K562 (cell line): ENCODE results near the gene METAP2. TPM values are rescaled to one million over a fixed set of nuclear protein-coding genes. Genes with fewer than 3 reads are reported as not detected.

Experiments
- CUX1 ChIP-seq: fragments of 200-800 bp; sonication (Bioruptor generic); IDR thresholded peaks from 2 replicates; pipeline ENCODE4 v1.6.1; 2016; ENCODE audit warnings: missing genetic modification characterization, missing compliant biosample characterization
- DPF2 ChIP-seq: fragments of 450-650 bp; IDR thresholded peaks from 2 replicates; pipeline ENCODE4 v1.6.1; 2016
- EHMT2 ChIP-seq: fragments of 450-650 bp; IDR thresholded peaks from 2 replicates; pipeline ENCODE4 v1.6.1; 2018; ENCODE audit warnings: antibody characterized with exemption
- HNRNPLL ChIP-seq: fragments of 200-400 bp; formaldehyde crosslinking; IDR thresholded peaks from 2 replicates; pipeline ENCODE4 v1.6.1; 2017; ENCODE audit warnings: low read length, low read depth, mild to moderate bottlenecking; ENCODE audit not compliant: poor library complexity, severe bottlenecking
- MITF ChIP-seq: IDR thresholded peaks from 2 replicates; pipeline ENCODE4 v1.6.1; 2014; ENCODE audit warnings: antibody characterized with exemption
- NR2C1 ChIP-seq, 2 experiments: fragments of 450-650 bp; IDR thresholded peaks; 2 replicates each; pipeline ENCODE4 v1.6.1; 2017; ENCODE audit warnings: mild to moderate bottlenecking in 2 of 2, antibody characterized with exemption in 1 of 2, inconsistent platforms in 1 of 2, missing compliant biosample characterization in 1 of 2, missing genetic modification characterization in 1 of 2
- SAFB2 ChIP-seq: fragments of 200-400 bp; formaldehyde crosslinking; IDR thresholded peaks from 2 replicates; pipeline ENCODE4 v1.6.1; 2018; ENCODE audit warnings: borderline replicate concordance, low read length, low read depth, moderate library complexity; ENCODE audit not compliant: severe bottlenecking
- SMAD4 ChIP-seq: fragments of 250-450 bp; sonication (Bioruptor Pico); conservative IDR thresholded peaks from 2 replicates; pipeline ENCODE4 v1.8.0; 2021; ENCODE audit warnings: inconsistent platforms, mild to moderate bottlenecking, moderate library complexity
- TSC22D4 ChIP-seq: fragments of 450-650 bp; IDR thresholded peaks from 2 replicates; pipeline ENCODE4 v1.6.1; 2016; ENCODE audit warnings: missing genetic modification characterization, missing biosample characterization, control low read depth
- ZNF280B ChIP-seq: fragments of 250-450 bp; sonication (Bioruptor Pico); IDR thresholded peaks from 2 replicates; pipeline ENCODE4 v1.5.1; 2021; ENCODE audit warnings: mild to moderate bottlenecking
- ZNF740 ChIP-seq, 3 experiments: fragments of 200-800 bp in 1 of 3; sonication (Bioruptor generic) in 1 of 3; sonication (generic) in 1 of 3; formaldehyde crosslinking in 1 of 3; IDR thresholded peaks; 2 replicates each; pipeline versions ENCODE4 v1.6.1 to v1.8.0; 2016 to 2022; ENCODE audit warnings: mild to moderate bottlenecking in 2 of 3, missing compliant biosample characterization in 2 of 3, missing genetic modification characterization in 2 of 3, missing genetic modification reagents in 1 of 3
- polyA plus RNA-seq, 8 experiments: library from polyadenylated mRNA; depleted of rRNA in 4 of 8; stranded (reverse) in 5 of 8; unstranded in 3 of 8; fragments of >200 nt; fragmentation: Nextera tagmentation in 2 of 8; fragmentation: Illumina TruSeq in 1 of 8; extraction: Ambion mirVana in 2 of 8; extraction: Trizol in 1 of 8; gene quantifications; 2 replicates each; pipeline versions ENCODE4 v1.2.1 to v1.2.3, GENCODE V29; 2011 to 2014; ENCODE audit warnings: inconsistent platforms in 1 of 8, missing spikeins in 1 of 8
- total RNA-seq, 7 experiments: library from RNA; depleted of rRNA in 6 of 7; stranded (reverse); fragments of >200 nt in 6 of 7; fragmentation: Illumina TruSeq in 2 of 7; extraction: Trizol in 2 of 7; gene quantifications; 2 replicates each; pipeline versions ENCODE4 v1.2.1 to v1.2.3, GENCODE V29; 2011 to 2021; ENCODE audit warnings: low replicate concordance in 1 of 7

Gene METAP2
- total and polyA plus RNA-seq, 9 of the 15 experiments (the other 6 are each of a cell fraction or from before 2014, with no cell fraction given) = 75.5 to 205 (median 164) TPM

- TF ChIP-seq MITF (no peak), NR2C1 (IDR thresholded peaks at IDR 0.05) (no peak), NR2C1 (tag; IDR thresholded peaks at IDR 0.05) (peak; percentile 53; the same call in 1 of the 2 replicates), SMAD4 (CRISPR knock-in tag) (peak; percentile 68; the same call in 1 of the 2 replicates), CUX1 (CRISPR knock-in tag) (no peak), SAFB2 (no peak), ZNF740 (CRISPR knock-in tag; IDR thresholded peaks at IDR 0.05) (no peak), ZNF740 (tag; IDR thresholded peaks at IDR 0.05) (peak in 1 of 2 experiments; percentile 72; a peak in 1 of 4 replicates), EHMT2 (no peak), TSC22D4 (tag) (no peak), DPF2 (no peak), ZNF280B (no peak), HNRNPLL (no peak)
These were observed 11.4 kb upstream of the METAP2 start (continued) for GRCh38 chr12:95462551-95462950.
